HG02852 (cell line): ENCODE results near the gene ADCY1.

ENCODE experiments used
- ATAC-seq: cut with Tn5 transposase; IDR thresholded peaks from one replicate; pipeline ENCODE4 v1.9.1; 2021; ENCODE audit warnings: mild to moderate bottlenecking, moderate library complexity; ENCODE audit not compliant: unreplicated experiment

Gene ADCY1

GRCh38 chr7:45689011-45689796 is 115.0 kb downstream of the ADCY1 start:
- ATAC-seq, result no peak

GRCh38 chr7:45689797-45690761 is 115.9 kb downstream of the ADCY1 start:
- no peak for ATAC-seq

- ATAC-seq, result no peak
These were observed 116.6 kb downstream of the ADCY1 start for GRCh38 chr7:45690762-45691150.

GRCh38 chr7:45691155-45691656 is 117.0 kb downstream of the ADCY1 start:
- no peak for ATAC-seq

GRCh38 chr7:45692031-45692430 is 117.9 kb downstream of the ADCY1 start:
- no peak for ATAC-seq

- no peak for ATAC-seq
These were observed 121.3 kb downstream of the ADCY1 start for GRCh38 chr7:45695249-45695995.

GRCh38 chr7:45696476-45696875 is 122.3 kb downstream of the ADCY1 start:
- ATAC-seq, result no peak

- ATAC-seq, result no peak
These were observed 123.5 kb downstream of the ADCY1 start for GRCh38 chr7:45697576-45698136.

GRCh38 chr7:45698303-45699014 is 124.3 kb downstream of the ADCY1 start:
- ATAC-seq, result no peak

GRCh38 chr7:45699015-45699309 is 124.8 kb downstream of the ADCY1 start:
- ATAC-seq, result no peak

GRCh38 chr7:45699726-45700390 is 125.7 kb downstream of the ADCY1 start:
- no peak for ATAC-seq

GRCh38 chr7:45700556-45700955 is 126.4 kb downstream of the ADCY1 start:
- no peak for ATAC-seq

- no peak for ATAC-seq
These were observed 127.7 kb downstream of the ADCY1 start for GRCh38 chr7:45701701-45702510.

- no peak for ATAC-seq
These were observed 128.6 kb downstream of the ADCY1 start for GRCh38 chr7:45702751-45703150.

GRCh38 chr7:45703373-45703821 is 129.2 kb downstream of the ADCY1 start:
- no peak for ATAC-seq

GRCh38 chr7:45703911-45704682 is 129.9 kb downstream of the ADCY1 start:
- no peak for ATAC-seq

GRCh38 chr7:45704683-45705016 is 130.5 kb downstream of the ADCY1 start:
- ATAC-seq, result no peak
